Chondrocyte (in vitro differentiated cells): ENCODE measurements around the gene CD160. TPM values are rescaled to one million over a fixed set of nuclear protein-coding genes. Genes with fewer than 3 reads are reported as not detected.
A peak's percentile ranks its signal among the peaks of the same experiment; 100 is the strongest.
"Not testable (repeated sequence)": the region's sequence is repeated elsewhere in the genome, so short reads cannot be mapped to it uniquely, and the experiment has no call there.

Experiments used
- DNase-seq: peaks from one replicate; pipeline ENCODE4 v3.0.0; 2021; ENCODE audit warnings: mixed read lengths, low spot score
- H3K27ac Mint-ChIP-seq: one replicate; pipeline ENCODE4 v1.8.0; 2021; ENCODE audit warnings: mild to moderate bottlenecking, moderate library complexity, mixed read lengths; ENCODE audit not compliant: unreplicated experiment
- H3K27me3 Mint-ChIP-seq: 2 replicates; pipeline ENCODE4 v1.8.0; 2021; ENCODE audit warnings: low read depth, mixed read lengths
- H3K36me3 Mint-ChIP-seq: 2 replicates; pipeline ENCODE4 v1.8.0; 2021; ENCODE audit warnings: low read depth, mixed read lengths
- H3K4me1 Mint-ChIP-seq: 2 replicates; pipeline ENCODE4 v1.8.0; 2021; ENCODE audit warnings: low read depth, mild to moderate bottlenecking, mixed read lengths
- H3K4me3 Mint-ChIP-seq: one replicate; pipeline ENCODE4 v1.8.0; 2021; ENCODE audit warnings: mild to moderate bottlenecking, moderate library complexity, mixed read lengths; ENCODE audit not compliant: unreplicated experiment
- H3K9me3 Mint-ChIP-seq: 2 replicates; pipeline ENCODE4 v1.8.0; 2021; ENCODE audit warnings: low read depth, mixed read lengths
- total RNA-seq: library from RNA; stranded (reverse); gene quantifications from 3 replicates; pipeline ENCODE4 v1.2.1, GENCODE V29; 2021
- TF ChIP-seq, protein P1 (sequence below): fragments of 200-600 bp; sonication (generic); IDR thresholded peaks from 2 replicates; pipeline ENCODE4 v1.5.0; 2021; ENCODE audit warnings: antibody characterized with exemption, mild to moderate bottlenecking, moderate library complexity

Gene CD160
- total RNA-seq, 1 donor from 2014 or later = not detected

DNA sequence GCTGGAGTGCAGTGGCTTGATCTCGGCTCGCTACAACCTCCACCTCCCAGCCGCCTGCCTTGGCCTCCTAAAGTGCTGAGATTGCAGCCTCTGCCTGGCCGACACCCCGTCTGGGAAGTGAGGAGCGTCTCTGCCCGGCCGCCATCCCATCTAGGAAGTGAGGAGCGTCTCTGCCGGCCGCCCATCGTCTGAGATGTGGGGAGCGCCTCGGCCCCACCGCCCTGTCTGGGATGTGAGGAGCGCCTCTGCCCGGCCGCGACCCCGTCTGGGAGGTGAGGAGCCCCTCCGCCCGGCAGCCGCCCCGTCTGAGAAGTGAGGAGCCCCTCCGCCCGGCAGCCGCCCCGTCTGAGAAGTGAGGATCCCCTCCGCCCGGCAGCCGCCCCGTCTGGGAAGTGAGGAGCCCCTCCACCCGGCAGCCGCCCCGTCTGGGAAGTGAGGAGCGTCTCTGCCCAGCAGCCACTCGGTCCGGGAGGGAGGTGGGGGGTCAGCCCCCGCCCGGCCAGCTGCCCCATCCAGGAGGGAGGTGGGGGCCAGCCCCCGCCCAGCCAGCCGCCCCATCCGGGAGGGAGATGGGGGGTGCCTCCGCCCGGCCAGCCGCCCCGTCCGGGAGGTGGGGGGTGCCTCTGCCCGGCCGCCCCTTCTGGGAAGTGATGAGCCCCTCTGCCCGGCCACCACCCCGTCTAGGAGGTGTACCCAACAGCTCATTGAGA, 45.1 kb downstream of the CD160 start:
- not testable (repeated sequence) for DNase-seq, H3K27me3 Mint-ChIP-seq, H3K4me3 Mint-ChIP-seq, H3K27ac Mint-ChIP-seq, H3K36me3 Mint-ChIP-seq, H3K9me3 Mint-ChIP-seq, H3K4me1 Mint-ChIP-seq

DNA sequence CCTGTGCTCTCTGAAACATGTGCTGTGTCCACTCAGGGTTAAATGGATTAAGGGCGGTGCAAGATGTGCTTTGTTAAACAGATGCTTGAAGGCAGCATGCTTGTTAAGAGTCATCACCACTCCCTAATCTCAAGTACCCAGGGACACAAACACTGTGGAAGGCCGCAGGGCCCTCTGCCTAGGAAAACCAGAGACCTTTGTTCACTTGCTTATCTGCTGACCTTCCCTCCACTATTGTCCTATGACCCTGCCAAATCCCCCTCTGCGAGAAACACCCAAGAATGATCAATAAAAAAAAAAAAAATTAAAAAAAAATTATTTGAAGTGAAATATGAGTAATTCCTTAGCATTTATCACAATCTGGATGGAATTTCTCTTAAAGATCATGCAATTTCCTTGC, 45.8 kb downstream of the CD160 start:
- H3K27me3 Mint-ChIP-seq, H3K4me1 Mint-ChIP-seq, H3K9me3 Mint-ChIP-seq, H3K36me3 Mint-ChIP-seq, H3K27ac Mint-ChIP-seq, DNase-seq, H3K4me3 Mint-ChIP-seq: not testable (repeated sequence)

DNA sequence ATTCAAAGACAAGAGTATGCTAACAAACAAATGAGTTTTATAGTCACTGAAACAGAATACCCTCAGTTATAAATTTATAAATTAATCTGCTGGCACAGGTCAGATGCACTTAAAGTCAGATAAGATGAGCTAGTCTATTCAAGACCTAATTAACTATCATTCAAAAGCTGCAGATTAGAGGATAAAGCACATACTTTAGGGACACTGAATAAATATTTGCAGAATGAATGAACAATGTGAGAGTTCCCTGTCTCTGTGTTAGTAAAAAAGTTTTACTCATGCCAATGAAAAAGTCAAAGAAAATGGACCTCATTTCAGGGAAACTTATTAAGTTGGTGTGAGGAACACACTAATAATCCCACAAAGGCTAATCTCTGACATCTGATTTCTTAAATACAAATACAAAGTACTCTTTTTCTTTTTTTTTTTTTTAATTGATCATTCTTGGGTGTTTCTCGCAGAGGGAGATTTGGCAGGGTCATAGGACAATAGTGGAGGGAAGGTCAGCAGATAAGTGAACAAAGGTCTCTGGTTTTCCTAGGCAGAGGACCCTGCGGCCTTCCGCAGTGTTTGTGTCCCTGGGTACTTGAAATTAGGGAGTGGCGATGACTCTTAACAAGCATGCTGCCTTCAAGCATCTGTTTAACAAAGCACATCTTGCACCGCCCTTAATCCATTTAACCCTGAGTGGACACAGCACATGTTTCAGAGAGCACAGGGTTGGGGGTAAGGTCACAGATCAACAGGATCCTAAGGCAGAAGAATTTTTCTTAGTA, 46.5 kb downstream of the CD160 start:
- not testable (repeated sequence) for H3K36me3 Mint-ChIP-seq, H3K4me3 Mint-ChIP-seq, DNase-seq, H3K27ac Mint-ChIP-seq, H3K4me1 Mint-ChIP-seq, H3K9me3 Mint-ChIP-seq, H3K27me3 Mint-ChIP-seq

DNA sequence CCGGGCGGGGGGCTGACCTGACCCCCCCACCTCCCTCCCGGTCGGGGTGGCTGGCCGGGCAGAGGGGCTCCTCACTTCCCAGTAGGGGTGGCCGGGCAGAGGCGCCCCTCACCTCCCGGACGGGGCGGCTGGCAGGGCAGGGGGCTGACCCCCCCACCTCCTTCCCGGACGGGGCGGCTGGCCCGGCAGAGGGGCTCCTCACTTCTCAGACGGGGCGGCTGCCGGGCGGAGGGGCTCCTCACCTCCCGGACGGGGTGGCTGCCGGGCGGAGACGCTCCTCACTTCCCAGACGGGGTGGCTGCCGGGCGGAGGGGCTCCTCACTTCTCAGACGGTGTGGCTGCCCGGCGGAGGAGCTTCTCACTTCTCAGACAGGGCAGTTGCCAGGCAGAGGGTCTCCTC, 47.6 kb downstream of the CD160 start:
- not testable (repeated sequence) for H3K4me3 Mint-ChIP-seq, H3K27me3 Mint-ChIP-seq, DNase-seq, H3K27ac Mint-ChIP-seq, H3K4me1 Mint-ChIP-seq, H3K9me3 Mint-ChIP-seq
- peaks cover 10% of the 10 kb centered on the region for H3K36me3 Mint-ChIP-seq

DNA sequence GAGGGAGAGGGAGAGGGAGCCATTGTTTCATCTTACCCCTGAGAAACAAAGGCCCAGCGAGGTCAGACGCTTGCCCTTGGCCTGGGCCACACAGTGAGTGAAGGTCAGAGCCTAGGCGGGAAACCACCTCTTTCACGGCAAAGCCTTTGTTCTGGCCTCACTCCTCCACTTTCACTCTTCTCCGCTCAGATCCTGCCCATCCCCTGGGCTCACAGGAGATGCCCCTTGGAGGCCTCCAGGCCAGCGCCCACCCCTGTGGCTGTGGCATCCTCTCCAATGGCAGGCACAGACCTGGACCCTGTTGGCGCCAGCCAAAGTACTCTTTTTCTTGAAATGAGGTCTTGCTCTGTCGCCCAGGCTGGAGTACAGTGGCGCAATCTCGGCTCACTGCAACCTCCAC, 48.7 kb downstream of the CD160 start:
- not testable (repeated sequence) for H3K36me3 Mint-ChIP-seq, H3K27ac Mint-ChIP-seq

DNA sequence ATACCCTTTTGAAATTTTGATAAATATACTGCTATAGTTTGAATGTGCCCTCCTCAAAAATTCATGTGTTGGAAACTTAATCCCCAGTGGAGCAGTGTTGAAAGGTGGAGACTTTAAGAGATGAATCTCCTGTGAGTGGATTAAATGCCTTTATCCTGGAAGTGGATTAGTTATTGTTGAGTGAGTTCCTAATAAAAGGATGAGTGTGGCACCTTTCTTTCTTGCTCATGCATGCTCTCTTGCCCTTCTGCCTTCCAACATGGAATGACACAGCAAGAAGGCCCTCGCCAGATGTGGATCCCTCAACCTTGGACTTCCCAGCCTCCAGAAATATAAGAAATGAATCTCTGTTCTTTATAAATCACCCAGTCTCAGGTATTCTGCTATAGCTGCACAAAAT, 51.8 kb downstream of the CD160 start:
- no peaks in the 10 kb centered on the region for H3K27me3 Mint-ChIP-seq
- no peak overlapping the region for H3K27ac Mint-ChIP-seq
- peaks cover 12% of the 10 kb centered on the region for H3K36me3 Mint-ChIP-seq
- TF ChIP-seq, protein P1, sequence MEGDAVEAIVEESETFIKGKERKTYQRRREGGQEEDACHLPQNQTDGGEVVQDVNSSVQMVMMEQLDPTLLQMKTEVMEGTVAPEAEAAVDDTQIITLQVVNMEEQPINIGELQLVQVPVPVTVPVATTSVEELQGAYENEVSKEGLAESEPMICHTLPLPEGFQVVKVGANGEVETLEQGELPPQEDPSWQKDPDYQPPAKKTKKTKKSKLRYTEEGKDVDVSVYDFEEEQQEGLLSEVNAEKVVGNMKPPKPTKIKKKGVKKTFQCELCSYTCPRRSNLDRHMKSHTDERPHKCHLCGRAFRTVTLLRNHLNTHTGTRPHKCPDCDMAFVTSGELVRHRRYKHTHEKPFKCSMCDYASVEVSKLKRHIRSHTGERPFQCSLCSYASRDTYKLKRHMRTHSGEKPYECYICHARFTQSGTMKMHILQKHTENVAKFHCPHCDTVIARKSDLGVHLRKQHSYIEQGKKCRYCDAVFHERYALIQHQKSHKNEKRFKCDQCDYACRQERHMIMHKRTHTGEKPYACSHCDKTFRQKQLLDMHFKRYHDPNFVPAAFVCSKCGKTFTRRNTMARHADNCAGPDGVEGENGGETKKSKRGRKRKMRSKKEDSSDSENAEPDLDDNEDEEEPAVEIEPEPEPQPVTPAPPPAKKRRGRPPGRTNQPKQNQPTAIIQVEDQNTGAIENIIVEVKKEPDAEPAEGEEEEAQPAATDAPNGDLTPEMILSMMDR = no peak
- no peaks in the 10 kb centered on the region for H3K4me1 Mint-ChIP-seq
- no peaks in the 10 kb centered on the region for H3K9me3 Mint-ChIP-seq
- no peak for DNase-seq
- no peak overlapping the region for H3K4me3 Mint-ChIP-seq

More for the DNA sequence above, 48.7 kb downstream of the CD160 start:
- not testable (repeated sequence) for H3K9me3 Mint-ChIP-seq, H3K4me1 Mint-ChIP-seq, H3K4me3 Mint-ChIP-seq, DNase-seq, H3K27me3 Mint-ChIP-seq

DNA sequence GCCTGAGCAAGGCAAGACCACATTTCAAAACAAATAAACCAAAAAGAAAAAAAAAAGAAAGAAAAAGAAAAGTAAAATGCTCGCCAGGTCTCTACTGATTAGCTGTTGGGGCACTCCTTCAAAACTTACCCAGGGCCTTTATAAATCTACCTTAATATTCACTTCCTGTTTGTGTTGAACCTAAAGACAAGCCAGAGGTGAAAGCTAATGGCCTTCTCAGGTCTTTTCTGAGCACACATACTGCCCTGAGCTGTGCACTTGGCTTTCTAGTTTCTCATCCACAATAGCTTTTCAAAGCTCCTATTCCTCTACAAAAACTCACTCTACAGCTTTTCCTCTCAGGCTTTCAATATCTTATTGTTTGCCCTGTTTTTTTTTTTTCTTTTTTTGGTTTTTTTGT, 54.1 kb downstream of the CD160 start:
- H3K4me1 Mint-ChIP-seq = peaks cover 11% of the 10 kb centered on the region
- no peak overlapping the region for H3K4me3 Mint-ChIP-seq
- no peak for DNase-seq
- TF ChIP-seq, protein P1 = no peak
- H3K27me3 Mint-ChIP-seq = no peaks in the 10 kb centered on the region
- peak overlapping the region; percentile 38 for H3K27ac Mint-ChIP-seq
- H3K36me3 Mint-ChIP-seq = peaks cover 16% of the 10 kb centered on the region
- no peaks in the 10 kb centered on the region for H3K9me3 Mint-ChIP-seq
